Measurements from ENCODE around the gene PLA2G2A.

The PLA2G2A gene

GRCh38 chr1:19974822-19975416, 4.5 kb downstream of the PLA2G2A start:
- H3K27ac ChIP-seq (replicated peaks): no peak overlapping the region
- DNase-seq (ENCODE audit: low read depth in 1 of 2, low spot score in 1 of 2): peak in 1 of 2 experiments; percentile 11

GRCh38 chr1:19973616-19974015, 5.8 kb downstream of the PLA2G2A start:
- Histone ChIP-seq H3K27ac (replicated peaks) (no peak overlapping the region), H3K27me3 (ENCODE audit: insufficient read depth, poor library complexity, severe bottlenecking) (peaks cover 2% of the 10 kb centered on the region), H3K4me3 (replicated peaks; ENCODE audit: insufficient read depth, low read length) (no peak overlapping the region)
- no peak for TF ChIP-seq POLR2AphosphoS5 (IDR thresholded peaks at IDR 0.05; ENCODE audit: low read depth)
- TF ChIP-seq GABPA (IDR thresholded peaks at IDR 0.05; ENCODE audit: low read depth): no peak
- no peak for TF ChIP-seq CTCF (IDR thresholded peaks at IDR 0.05; ENCODE audit: insufficient read depth, low read length)
- TF ChIP-seq SPI1 (IDR thresholded peaks at IDR 0.05; ENCODE audit: borderline replicate concordance, low read depth): no peak
- TF ChIP-seq REST (IDR thresholded peaks at IDR 0.05; ENCODE audit: insufficient replicate concordance, low read depth): no peak
- no peak for DNase-seq (ENCODE audit: low read depth in 1 of 2, low spot score in 1 of 2)

More at GRCh38 chr1:19974822-19975416, 4.5 kb downstream of the PLA2G2A start:
- no peak overlapping the region for H3K4me3 ChIP-seq (replicated peaks; ENCODE audit: insufficient read depth, low read length)
- TF ChIP-seq GABPA (IDR thresholded peaks at IDR 0.05; ENCODE audit: low read depth) (no peak), CTCF (IDR thresholded peaks at IDR 0.05; ENCODE audit: insufficient read depth, low read length) (peak; percentile 61)
- peaks cover 2% of the 10 kb centered on the region for H3K27me3 ChIP-seq (ENCODE audit: insufficient read depth, poor library complexity, severe bottlenecking)

GRCh38 chr1:19971664-19972063, 7.8 kb downstream of the PLA2G2A start:
- H3K27me3 ChIP-seq (ENCODE audit: insufficient read depth, poor library complexity, severe bottlenecking): no peaks in the 10 kb centered on the region

More at GRCh38 chr1:19971664-19972063, 7.8 kb downstream of the PLA2G2A start:
- DNase-seq (ENCODE audit: low read depth in 1 of 2, low spot score in 1 of 2): no peak
- Histone ChIP-seq H3K27ac (replicated peaks) (no peak overlapping the region), H3K4me3 (replicated peaks; ENCODE audit: insufficient read depth, low read length) (no peak overlapping the region)
- TF ChIP-seq POLR2AphosphoS5 (IDR thresholded peaks at IDR 0.05; ENCODE audit: low read depth) (no peak), CTCF (IDR thresholded peaks at IDR 0.05; ENCODE audit: insufficient read depth, low read length) (no peak), GABPA (IDR thresholded peaks at IDR 0.05; ENCODE audit: low read depth) (no peak), SPI1 (IDR thresholded peaks at IDR 0.05; ENCODE audit: borderline replicate concordance, low read depth) (no peak), REST (IDR thresholded peaks at IDR 0.05; ENCODE audit: insufficient replicate concordance, low read depth) (no peak)
